Fibroblast of mammary gland (primary cell): ENCODE results near the gene TCEA2.
"Not testable (repeated sequence)": the region's sequence is repeated elsewhere in the genome, so short reads cannot be mapped to it uniquely, and the experiment has no call there.

Experiments
- DNase-seq: peaks from one replicate; pipeline ENCODE4 v3.0.0-alpha.2; 2010; ENCODE audit warnings: low read depth
- H3K4me3 ChIP-seq: 2 replicates; pipeline ENCODE4 v1.5.1; 2011; ENCODE audit warnings: low read depth, mild to moderate bottlenecking, low read length, moderate library complexity; ENCODE audit not compliant: control insufficient read depth
- TF ChIP-seq, protein P1 (sequence below): conservative IDR thresholded peaks from 2 replicates; pipeline ENCODE4 v1.5.1; 2011; ENCODE audit warnings: low read depth, low read length, inconsistent platforms; ENCODE audit not compliant: control insufficient read depth, insufficient read depth

Gene TCEA2

DNA sequence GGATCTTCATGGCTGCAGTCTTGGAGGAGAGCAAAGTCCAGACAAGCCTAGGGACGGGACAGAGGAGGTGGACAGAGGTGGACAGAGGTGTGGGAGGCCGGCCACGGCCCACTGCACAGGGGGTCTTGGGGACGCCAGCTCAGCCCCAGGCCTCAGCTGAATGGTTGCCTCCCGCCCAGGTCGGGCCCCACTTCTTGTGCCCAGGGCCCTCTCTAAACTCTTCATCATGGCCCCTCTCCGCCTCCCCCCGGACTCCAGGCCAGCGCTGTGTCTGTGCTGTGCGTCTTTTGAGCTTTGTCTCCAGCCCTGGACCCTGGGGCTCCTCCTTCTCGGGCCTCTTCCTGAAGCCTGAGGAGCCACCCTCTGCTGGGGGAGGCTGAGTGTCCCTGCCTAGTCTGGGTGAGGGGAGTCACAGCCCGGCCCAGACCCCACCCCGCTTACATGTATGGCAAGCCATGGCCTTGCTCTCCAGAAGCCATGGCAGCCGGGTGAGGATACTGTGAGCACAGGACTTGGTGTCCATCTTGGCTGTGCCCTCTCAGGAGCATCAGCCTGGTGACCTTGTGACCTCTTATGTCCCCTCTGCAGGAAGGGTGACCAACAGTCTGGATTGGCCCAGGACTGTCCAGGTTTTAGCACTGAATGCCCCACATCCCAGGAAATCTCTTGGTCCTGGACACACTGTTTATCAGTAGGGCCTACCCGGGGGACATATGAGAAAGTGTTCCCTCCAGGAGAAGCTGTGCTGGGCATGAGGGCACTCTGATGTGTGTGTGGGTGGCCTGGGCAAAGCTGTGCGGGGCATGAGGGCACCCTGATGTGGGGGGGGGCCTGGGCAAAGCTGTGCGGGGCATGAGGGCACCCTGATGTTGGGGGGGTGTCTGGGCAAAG lies 53.8 kb downstream of the TCEA2 start:
- no peak for DNase-seq
- H3K4me3 ChIP-seq, result no peak overlapping the region
- TF ChIP-seq, protein P1, sequence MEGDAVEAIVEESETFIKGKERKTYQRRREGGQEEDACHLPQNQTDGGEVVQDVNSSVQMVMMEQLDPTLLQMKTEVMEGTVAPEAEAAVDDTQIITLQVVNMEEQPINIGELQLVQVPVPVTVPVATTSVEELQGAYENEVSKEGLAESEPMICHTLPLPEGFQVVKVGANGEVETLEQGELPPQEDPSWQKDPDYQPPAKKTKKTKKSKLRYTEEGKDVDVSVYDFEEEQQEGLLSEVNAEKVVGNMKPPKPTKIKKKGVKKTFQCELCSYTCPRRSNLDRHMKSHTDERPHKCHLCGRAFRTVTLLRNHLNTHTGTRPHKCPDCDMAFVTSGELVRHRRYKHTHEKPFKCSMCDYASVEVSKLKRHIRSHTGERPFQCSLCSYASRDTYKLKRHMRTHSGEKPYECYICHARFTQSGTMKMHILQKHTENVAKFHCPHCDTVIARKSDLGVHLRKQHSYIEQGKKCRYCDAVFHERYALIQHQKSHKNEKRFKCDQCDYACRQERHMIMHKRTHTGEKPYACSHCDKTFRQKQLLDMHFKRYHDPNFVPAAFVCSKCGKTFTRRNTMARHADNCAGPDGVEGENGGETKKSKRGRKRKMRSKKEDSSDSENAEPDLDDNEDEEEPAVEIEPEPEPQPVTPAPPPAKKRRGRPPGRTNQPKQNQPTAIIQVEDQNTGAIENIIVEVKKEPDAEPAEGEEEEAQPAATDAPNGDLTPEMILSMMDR, result no peak

DNA sequence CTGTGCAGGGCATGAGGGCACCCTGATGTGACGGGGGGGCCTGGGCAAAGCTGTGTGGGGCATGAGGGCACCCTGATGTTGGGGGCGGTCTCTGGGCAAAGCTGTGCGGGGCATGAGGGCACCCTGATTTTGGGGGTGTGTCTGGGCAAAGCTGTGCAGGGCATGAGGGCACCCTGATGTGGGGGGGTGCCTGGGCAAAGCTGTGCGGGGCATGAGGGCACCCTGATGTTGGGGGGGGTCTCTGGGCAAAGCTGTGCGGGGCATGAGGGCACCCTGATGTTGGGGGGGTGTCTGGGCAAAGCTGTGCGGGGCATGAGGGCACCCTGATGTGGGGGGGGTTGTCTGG lies 54.4 kb downstream of the TCEA2 start:
- H3K4me3 ChIP-seq, DNase-seq: not testable (repeated sequence)

DNA sequence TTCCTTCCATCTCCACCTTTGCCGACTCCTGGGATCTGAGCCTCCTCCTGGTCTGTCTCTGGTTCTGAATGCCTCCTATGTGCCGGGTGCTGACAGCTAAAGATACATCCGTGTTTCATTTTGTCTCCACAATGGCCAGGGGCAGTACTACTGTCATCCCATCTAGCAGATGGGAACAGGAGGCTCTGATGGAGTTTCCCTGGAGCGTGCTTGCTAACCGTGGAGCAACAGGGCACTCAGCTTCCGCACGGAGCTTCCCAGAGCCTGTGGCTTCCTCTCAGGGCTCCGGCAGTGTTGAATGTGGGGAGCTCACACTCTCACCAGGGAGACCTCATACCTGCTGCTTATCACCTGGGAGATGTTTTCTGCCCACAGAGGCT lies 56.3 kb downstream of the TCEA2 start:
- TF ChIP-seq, protein P1, result no peak
- no peak overlapping the region for H3K4me3 ChIP-seq

DNA sequence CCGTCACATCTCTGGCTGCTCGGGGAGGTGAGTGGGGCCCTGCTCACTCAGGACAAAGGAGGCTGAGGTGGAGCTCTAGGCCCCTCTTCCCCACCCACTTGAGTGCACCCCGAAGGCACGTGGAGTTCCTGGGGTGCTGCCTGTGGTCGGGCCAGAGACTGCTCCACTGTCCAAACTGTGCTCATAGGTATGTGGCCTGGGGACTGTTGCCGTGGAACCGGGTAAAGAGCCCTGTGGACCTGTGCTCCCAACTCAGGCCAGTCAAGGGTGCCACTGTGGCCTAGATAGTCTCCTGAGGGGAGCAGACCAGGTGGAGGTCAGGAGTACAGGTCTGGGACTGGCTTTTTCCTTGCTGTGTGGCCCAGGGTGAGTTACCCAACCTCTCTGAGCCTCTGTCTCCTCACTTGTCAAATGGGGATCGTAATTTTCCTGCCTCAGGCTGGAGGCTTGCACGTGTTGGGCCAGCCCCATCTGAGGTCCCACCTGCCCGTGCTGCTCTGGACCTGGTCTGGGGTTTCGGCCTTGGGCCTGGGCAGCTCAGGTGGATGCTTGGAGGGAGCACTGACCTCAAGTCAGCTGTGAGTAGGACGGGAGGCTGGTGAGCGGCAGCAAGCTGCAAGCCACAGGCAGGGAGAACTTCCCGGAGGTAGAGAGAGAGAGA lies 56.8 kb downstream of the TCEA2 start:
- H3K4me3 ChIP-seq, result no peak overlapping the region
- TF ChIP-seq, protein P1, result no peak
- peak; percentile 3 for DNase-seq

More for the DNA sequence above, 56.3 kb downstream of the TCEA2 start:
- no peak for DNase-seq

DNA sequence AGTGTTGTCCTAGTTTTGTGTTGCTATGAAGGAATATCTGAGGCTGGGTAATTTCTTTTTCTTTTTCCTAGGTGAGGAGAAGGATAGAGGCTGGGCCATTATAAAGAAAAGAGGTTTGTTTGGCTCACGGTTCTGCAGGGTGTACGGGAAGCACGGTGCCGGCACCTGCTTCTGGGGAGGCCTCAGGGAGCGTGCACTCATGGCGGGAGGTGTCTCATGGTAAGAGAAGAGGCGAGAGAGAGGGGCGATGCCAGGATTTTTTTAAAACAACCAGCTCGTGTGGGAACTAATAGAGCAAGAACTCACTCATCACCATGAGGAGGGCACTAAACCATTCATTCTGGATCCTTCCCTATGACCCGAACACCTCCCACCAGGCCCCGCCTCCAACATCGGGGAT lies 58.6 kb downstream of the TCEA2 start:
- DNase-seq, result no peak
- H3K4me3 ChIP-seq, result no peak overlapping the region
- TF ChIP-seq, protein P1, result no peak
